Right cardiac atrium (tissue), 5 donors: Measurements from ENCODE around the gene MESD. TPM values are rescaled to one million over a fixed set of nuclear protein-coding genes. Genes with fewer than 3 reads are reported as not detected.
A peak's percentile ranks its signal among the peaks of the same experiment; 100 is the strongest.

Experiments used
- ATAC-seq, 2 donors: fragments of 200-7000 bp; cut with Tn5 transposase; one replicate each; pipeline versions ENCODE4 v1.8.0 to v1.9.1; 2020; ENCODE audit warnings: moderate library complexity in 2 of 2, mild to moderate bottlenecking in 1 of 2
- DNase-seq, 3 donors: peaks; one replicate each; pipeline ENCODE4 v3.0.0-alpha.2; 2020
- H3K27ac ChIP-seq: one replicate; pipeline ENCODE4 v1.5.1; 2013; ENCODE audit warnings: mild to moderate bottlenecking, low read length, control low read depth, moderate library complexity
- H3K27me3 ChIP-seq: one replicate; pipeline ENCODE4 v1.6.1; 2013; ENCODE audit not compliant: control insufficient read depth, insufficient read depth
- H3K4me1 ChIP-seq: one replicate; pipeline ENCODE4 v1.6.1; 2013; ENCODE audit warnings: low read length; ENCODE audit not compliant: control insufficient read depth, insufficient read depth
- H3K4me3 ChIP-seq: one replicate; pipeline ENCODE4 v1.5.1; 2013; ENCODE audit warnings: low read length, control low read depth
- H3K9me3 ChIP-seq: one replicate; pipeline ENCODE4 v1.6.1; 2013; ENCODE audit warnings: low read length; ENCODE audit not compliant: control insufficient read depth
- WGBS: extraction: QIAGEN DNeasy Blood & Tissue Kit; methylation state at CpG from one replicate; pipeline ENCODE4 v1.1.7; 2013; 5-methylcytosine and 5-hydroxymethylcytosine counted together
- intact Hi-C, 4 donors: fragments of 100-400 bp; cut with DNase I; formaldehyde crosslinking; loops; one replicate each; pipeline versions ENCODE4 v1.11.0 to v1.14.0; 2022 to 2023
- polyA plus RNA-seq: library from polyadenylated mRNA; stranded (reverse); fragments of 200-250 nt; gene quantifications from one replicate; pipeline ENCODE4 v1.2.3, GENCODE V29; 2013
- total RNA-seq, 4 donors: library from RNA; stranded (reverse); fragmentation: NEBNext Ultra II Directional; extraction: Animal tissue kit (Norgen Biotek cat#: 25700); gene quantifications; one replicate each; pipeline ENCODE4 v1.2.1, GENCODE V29; 2021
- donor health status: healthy with polysubstance abuse.
- donor health status: DM: no; HTN: yes; CAD: no.
- donor health status: DM: no; HTN: no; CAD: no.
- donor health status: DM: no; HTN: yes; CAD: no; lungs with severe emphysema.
- donor health status: DM: yes; HTN: yes; CAD: no.

The MESD gene
- total and polyA plus RNA-seq, 5 donors, result 13.2 to 18.9 (median 16.4) TPM

GRCh38 chr15:81001152-81002008, 11.8 kb upstream of the MESD start:
- intact Hi-C loops, result loop anchor here in 3 of 4 donors (5.0 to 10.0 kb wide), 2 partner anchors 93 to 96 kb away; no protein-coding TSS in a partner anchor
- Histone ChIP-seq H3K27ac (peak overlapping the region; percentile 92), H3K9me3 (no peaks in the 10 kb centered on the region), H3K4me3 (peak overlapping the region; percentile 87), H3K4me1 (no peaks in the 10 kb centered on the region), H3K27me3 (no peaks in the 10 kb centered on the region)
- DNase-seq, result peak; percentile 78 to 89 (median 88)
- WGBS, result under 1% methylated on average over 110 of the region's 110 CpGs
- ATAC-seq, result peak; percentile 54

DNA sequence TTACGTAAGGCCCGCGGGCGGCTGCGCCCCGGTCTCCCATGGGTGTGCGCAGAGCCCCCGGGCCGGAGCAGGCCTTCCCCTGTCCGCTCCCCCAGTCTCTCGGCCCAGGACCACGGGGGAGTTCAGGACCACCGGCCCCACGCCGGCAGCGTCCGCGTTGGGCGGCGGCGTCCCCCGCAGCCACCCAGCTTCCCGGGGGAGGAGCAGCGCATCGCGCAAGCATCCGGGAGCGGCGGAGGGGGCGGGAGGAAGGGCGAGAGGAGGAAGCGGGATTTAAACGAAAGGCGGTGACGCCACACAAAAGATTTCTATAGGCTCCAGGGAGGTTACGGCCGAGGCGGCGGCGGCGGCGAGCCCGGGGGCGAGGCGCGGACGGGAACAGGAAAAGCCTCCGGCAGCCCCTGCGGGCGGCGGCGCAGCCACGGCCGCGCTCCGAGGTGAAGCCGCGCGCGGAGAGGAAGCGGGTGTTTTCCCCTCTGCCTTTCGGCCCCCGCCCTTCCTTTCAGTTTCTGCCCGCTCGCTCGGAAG, 11.1 kb upstream of the MESD start, which contains the start of gene TLNRD1:
TSS of gene TLNRD1 (plus strand) at position 300 of the 528 bp plus-strand sequence. CDS start 1,349 bp downstream, outside the sequence.
- Histone ChIP-seq H3K27me3 (no peaks in the 10 kb centered on the region), H3K4me1 (no peaks in the 10 kb centered on the region), H3K9me3 (no peaks in the 10 kb centered on the region), H3K4me3 (peak within 1 kb of the TSS; percentile 87), H3K27ac (peak within 1 kb of the TSS; percentile 92)
- intact Hi-C loops, result loop anchor here in 3 of 4 donors (5.0 to 10.0 kb wide), 2 partner anchors 94 to 97 kb away; no protein-coding TSS in a partner anchor
- peak; percentile 93 to 95 (median 95) for DNase-seq
- WGBS, result under 1% methylated on average over 66 of the region's 66 CpGs
- peak; percentile 84 to 88 for ATAC-seq

DNA sequence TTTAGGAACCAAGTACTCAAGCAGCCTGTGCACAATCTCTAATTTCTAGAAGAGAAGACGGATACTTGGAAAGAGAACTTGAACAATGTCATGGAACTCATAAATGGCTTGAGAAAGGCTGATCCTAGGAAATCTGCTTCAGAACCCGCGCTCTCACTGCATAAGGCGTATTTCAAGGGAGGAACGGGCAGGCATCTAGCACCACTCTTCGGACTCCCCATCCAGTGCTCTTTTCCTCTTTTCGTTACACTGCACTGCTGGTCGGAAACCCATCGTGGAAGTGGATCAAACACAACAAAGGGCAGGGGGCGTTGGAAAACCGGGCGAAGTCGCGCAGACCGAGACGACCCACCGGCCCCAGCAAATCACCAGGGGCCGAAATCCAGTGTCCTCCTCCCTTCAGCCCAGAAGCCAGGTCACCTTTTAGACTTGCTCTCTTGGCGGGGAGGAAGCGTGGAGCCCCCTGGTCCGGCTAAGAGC, 10.6 kb upstream of the MESD start:
- Histone ChIP-seq H3K4me3 (peak overlapping the region; percentile 87), H3K27ac (peak overlapping the region; percentile 92), H3K4me1 (no peaks in the 10 kb centered on the region), H3K27me3 (no peaks in the 10 kb centered on the region), H3K9me3 (no peaks in the 10 kb centered on the region)
- DNase-seq (no peak), ATAC-seq (peak; percentile 5 to 6)
- intact Hi-C loops, result loop anchor here in 3 of 4 donors (5.0 to 10.0 kb wide), 2 partner anchors 95 to 97 kb away; no protein-coding TSS in a partner anchor
- WGBS, result 8% methylated on average over 21 of the region's 21 CpGs

- intact Hi-C loops, result loop anchor here (5.0 to 10.0 kb wide), 4 partner anchors 95 to 265 kb away; no protein-coding TSS in a partner anchor
- Histone ChIP-seq H3K4me1 (no peaks in the 10 kb centered on the region), H3K4me3 (peak overlapping the region; percentile 87), H3K27me3 (no peaks in the 10 kb centered on the region), H3K27ac (peak overlapping the region; percentile 33), H3K9me3 (no peaks in the 10 kb centered on the region)
- no peak for DNase-seq
- ATAC-seq, result no peak
- WGBS, result 56% methylated on average over 13 of the region's 13 CpGs
Observed at GRCh38 chr15:80999623-81000036, 10.0 kb upstream of the MESD start.

- H3K27me3 ChIP-seq, result no peaks in the 10 kb centered on the region
- H3K27ac ChIP-seq, result no peak overlapping the region
- H3K9me3 ChIP-seq, result no peaks in the 10 kb centered on the region
- intact Hi-C loops, result loop anchor here in 2 of 4 donors (10.0 kb wide), 2 partner anchors 107 to 267 kb away; no protein-coding TSS in a partner anchor
- DNase-seq (no peak), ATAC-seq (no peak)
- WGBS, result 79% methylated on average over 1 of the region's 1 CpG
- H3K4me1 ChIP-seq, result no peaks in the 10 kb centered on the region
- no peak overlapping the region for H3K4me3 ChIP-seq
Observed at GRCh38 chr15:80998251-80998650, 8.6 kb upstream of the MESD start.

DNA sequence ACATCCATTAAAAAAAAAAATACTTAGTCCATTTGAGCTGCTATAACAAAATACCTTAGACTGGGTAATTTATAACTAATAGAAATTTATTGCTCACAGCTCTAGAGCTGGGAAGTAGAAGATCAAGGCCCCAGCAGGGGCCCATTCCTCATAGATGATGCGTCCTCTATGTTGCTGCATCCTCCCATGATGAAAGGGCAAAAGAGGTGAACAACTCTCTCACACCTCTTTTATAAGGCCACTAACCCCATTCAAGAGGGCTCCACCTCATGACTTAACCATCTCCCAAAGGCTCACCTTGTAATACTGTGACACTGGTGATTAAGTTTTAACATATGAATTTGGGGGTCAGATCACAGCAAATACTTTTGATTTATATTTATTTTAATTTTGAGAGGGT, 8.1 kb upstream of the MESD start:
- Histone ChIP-seq H3K4me1 (no peaks in the 10 kb centered on the region), H3K9me3 (no peaks in the 10 kb centered on the region), H3K27ac (no peak overlapping the region), H3K4me3 (no peak overlapping the region), H3K27me3 (no peaks in the 10 kb centered on the region)
- ATAC-seq (no peak), DNase-seq (no peak)
- intact Hi-C loops, result loop anchor here in 2 of 4 donors (10.0 kb wide), 2 partner anchors 107 to 267 kb away; no protein-coding TSS in a partner anchor
- WGBS, result 94% methylated on average over 1 of the region's 1 CpG

DNA sequence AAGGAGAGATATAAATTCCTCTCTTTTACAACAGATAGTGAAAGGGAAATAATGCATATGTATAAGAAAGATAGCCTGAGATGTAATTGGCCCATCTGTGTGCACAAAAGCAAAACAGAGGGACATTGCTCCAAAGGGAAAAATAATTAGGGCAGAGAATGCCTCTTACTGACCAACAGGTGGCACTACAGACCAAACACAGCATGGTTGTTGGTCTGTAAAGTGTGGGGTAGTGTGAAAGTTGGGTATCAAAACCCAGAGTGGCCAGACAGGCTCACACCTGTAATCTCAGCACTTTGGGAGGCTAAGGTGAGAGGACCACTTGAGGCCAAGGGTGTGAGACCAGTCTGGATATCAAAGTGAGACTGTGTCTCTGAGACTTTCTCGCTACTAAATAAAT, 6.6 kb upstream of the MESD start:
- no peaks in the 10 kb centered on the region for H3K9me3 ChIP-seq
- ATAC-seq (no peak), DNase-seq (no peak)
- H3K27ac ChIP-seq, result no peak overlapping the region
- no peak overlapping the region for H3K4me3 ChIP-seq
- no peaks in the 10 kb centered on the region for H3K27me3 ChIP-seq
- 100% methylated on average over 1 of the region's 1 CpG for WGBS
- no peaks in the 10 kb centered on the region for H3K4me1 ChIP-seq
- intact Hi-C loops, result loop anchor here in 2 of 4 donors (10.0 kb wide), 2 partner anchors 109 to 269 kb away; no protein-coding TSS in a partner anchor

DNA sequence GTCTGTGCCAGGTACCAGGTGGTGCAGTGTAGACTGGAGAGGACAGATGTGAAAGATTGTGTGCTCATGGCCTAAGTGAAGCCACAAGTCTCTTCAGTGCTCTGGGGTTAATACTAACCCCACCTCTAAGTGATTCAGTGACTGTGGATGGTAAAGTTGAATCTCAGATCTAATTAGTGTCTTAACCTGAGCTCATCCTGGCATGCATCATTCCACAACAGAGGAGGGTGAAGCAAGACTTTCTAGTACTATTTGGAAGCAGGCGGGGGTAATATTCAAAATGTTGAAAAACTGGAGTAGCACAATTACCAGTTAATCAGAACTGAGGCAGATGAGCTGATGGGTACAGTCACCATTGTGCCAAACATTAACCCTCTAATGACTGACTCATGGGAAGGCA, 2.8 kb upstream of the MESD start:
- Histone ChIP-seq H3K27me3 (no peaks in the 10 kb centered on the region), H3K27ac (no peak overlapping the region), H3K4me3 (no peak overlapping the region), H3K9me3 (no peaks in the 10 kb centered on the region), H3K4me1 (peaks cover 11% of the 10 kb centered on the region)
- no peak for DNase-seq
- no peak for ATAC-seq
- 91% methylated on average over 1 of the region's 1 CpG for WGBS
- intact Hi-C loops, result loop anchor here in 2 of 4 donors (10.0 kb wide), 2 partner anchors 112 to 272 kb away; no protein-coding TSS in a partner anchor

DNA sequence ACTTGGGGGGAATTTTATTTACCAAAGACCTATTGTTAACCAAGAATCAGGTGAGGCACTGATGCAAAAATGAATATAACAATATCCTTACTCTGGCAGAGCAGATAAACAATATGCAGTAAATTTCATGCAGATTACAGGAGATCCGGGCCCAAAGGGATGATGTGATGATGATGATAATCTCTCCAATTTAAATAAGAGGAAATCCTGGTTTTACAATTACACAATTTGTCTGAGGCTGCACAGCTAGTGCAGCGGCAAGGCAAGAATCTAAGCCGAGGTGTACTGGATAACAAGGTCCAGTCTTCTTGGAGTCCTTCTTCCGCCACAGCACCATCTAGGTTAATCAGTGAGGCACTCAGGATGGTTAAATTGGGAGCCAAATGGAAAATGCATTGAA, 2.4 kb upstream of the MESD start:
- Histone ChIP-seq H3K9me3 (no peaks in the 10 kb centered on the region), H3K4me3 (no peak overlapping the region), H3K4me1 (peaks cover 11% of the 10 kb centered on the region), H3K27ac (no peak overlapping the region), H3K27me3 (no peaks in the 10 kb centered on the region)
- WGBS, result 58% methylated on average over 4 of the region's 4 CpGs
- intact Hi-C loops, result loop anchor here in 2 of 4 donors (10.0 kb wide), 2 partner anchors 113 to 273 kb away; no protein-coding TSS in a partner anchor
- DNase-seq (no peak), ATAC-seq (no peak)

DNA sequence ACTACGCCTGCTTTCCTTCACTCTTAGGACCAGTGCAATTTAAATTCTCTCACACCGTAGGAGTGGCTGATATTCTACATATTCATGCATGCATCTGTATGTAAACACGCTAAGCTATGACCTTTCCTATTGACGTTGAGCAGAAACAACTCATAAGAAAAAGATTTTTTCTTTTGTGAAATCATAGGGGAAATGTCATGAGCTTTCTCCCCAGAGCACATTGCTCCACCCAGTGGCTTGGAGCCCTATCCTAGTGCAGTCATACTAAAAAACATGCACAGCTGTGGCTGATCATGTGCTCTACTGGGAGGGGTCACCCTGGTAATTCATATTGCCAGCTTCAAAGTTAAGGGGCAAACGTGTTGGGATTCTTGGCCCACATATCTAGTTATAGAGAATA, 1.8 kb upstream of the MESD start:
- Histone ChIP-seq H3K9me3 (no peaks in the 10 kb centered on the region), H3K4me1 (peaks cover 13% of the 10 kb centered on the region), H3K4me3 (no peak overlapping the region), H3K27me3 (no peaks in the 10 kb centered on the region), H3K27ac (peak overlapping the region; percentile 89)
- DNase-seq (peak; percentile 68 to 85 (median 79)), ATAC-seq (peak; percentile 48 to 57)
- intact Hi-C loops, result loop anchor here in 2 of 4 donors (10.0 kb wide), 2 partner anchors 113 to 273 kb away; no protein-coding TSS in a partner anchor
- WGBS, result 49% methylated on average over 5 of the region's 5 CpGs
